ENCODE measurements around the gene HES7. TPM values are rescaled to one million over a fixed set of nuclear protein-coding genes. Genes with fewer than 3 reads are reported as not detected.

The HES7 gene
- total RNA-seq, 1 experiment from 2014 or later, result 0.33 TPM

DNA sequence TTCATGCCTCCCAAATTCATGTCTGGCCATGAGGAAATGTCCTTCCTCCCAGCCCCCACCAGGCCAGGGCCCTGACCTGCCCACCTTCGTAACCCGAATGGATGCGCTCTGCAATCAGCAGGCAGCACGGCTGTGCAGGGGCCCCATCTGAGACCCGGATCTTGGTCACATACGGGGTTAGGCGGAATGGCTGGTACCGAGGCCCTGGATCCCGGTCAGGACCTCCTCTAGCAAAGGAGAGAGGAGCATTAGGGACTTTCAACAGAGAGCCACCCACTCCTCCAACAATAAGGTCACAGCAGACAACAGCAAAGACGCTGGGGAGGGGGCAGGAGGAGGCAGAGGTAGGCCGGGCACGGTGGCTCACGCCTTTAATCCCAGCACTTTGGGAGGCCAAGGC is 24.7 kb upstream of the HES7 start:
- Histone ChIP-seq H2BK20ac (ENCODE audit: low read depth, low read length, poor library complexity, severe bottlenecking) (no peak overlapping the region), H3K9me3 (ENCODE audit: control insufficient read depth, low read depth, low read length) (no peaks in the 10 kb centered on the region), H3K27me3 (ENCODE audit: insufficient read depth, low read length) (no peaks in the 10 kb centered on the region), H2BK5ac (ENCODE audit: insufficient read length, low read length) (no peak overlapping the region), H3T11ph (ENCODE audit: low read length) (no peak overlapping the region), H2BK120ac (ENCODE audit: low read depth, low read length, poor library complexity, severe bottlenecking) (no peak overlapping the region), H3K18ac (ENCODE audit: insufficient read length, low read depth, low read length) (no peak overlapping the region), H4K8ac (replicated peaks; ENCODE audit: insufficient read length, low read depth, low read length) (no peak overlapping the region), H3K79me2 (ENCODE audit: insufficient read depth, low read length) (no peaks in the 10 kb centered on the region), H3K14ac (ENCODE audit: insufficient read depth, low read length) (no peak overlapping the region), H2BK15ac (ENCODE audit: low read depth, low read length) (no peak overlapping the region), H3K56ac (ENCODE audit: insufficient read length, low read depth, low read length) (no peak overlapping the region), H4K20me1 (ENCODE audit: control insufficient read depth, insufficient read depth, insufficient read length) (no peaks in the 10 kb centered on the region), H3K9ac (ENCODE audit: extremely low read depth, insufficient read length, low read length) (no peak overlapping the region), H3K4ac (ENCODE audit: low read depth, low read length) (no peak overlapping the region), H3K27ac (ENCODE audit: insufficient read length, low read depth, low read length) (no peak overlapping the region), H2BK12ac (ENCODE audit: insufficient read length, low read depth, low read length) (no peak overlapping the region), H2AFZ (ENCODE audit: low read length) (no peak overlapping the region), H3K4me1 (ENCODE audit: insufficient read depth, low read length) (peaks cover 5% of the 10 kb centered on the region), H3K79me1 (ENCODE audit: insufficient read depth, low read depth, low read length, poor library complexity, severe bottlenecking) (peaks cover 2% of the 10 kb centered on the region), H3K23me2 (ENCODE audit: insufficient read length, low read depth, low read length, poor library complexity, severe bottlenecking) (peaks cover 13% of the 10 kb centered on the region), H3K23ac (ENCODE audit: insufficient read length, low read depth, low read length) (no peak overlapping the region), H4K5ac (ENCODE audit: insufficient read length, low read depth, low read length) (no peak overlapping the region), H4K91ac (ENCODE audit: insufficient read length, low read depth, low read length) (no peak overlapping the region), H2AK5ac (ENCODE audit: insufficient read length, low read length) (no peak overlapping the region), H3K4me2 (ENCODE audit: insufficient read depth, insufficient read length, low read length) (no peak overlapping the region)
- no peak overlapping the region for H3K27ac Mint-ChIP-seq
- H3K27me3 Mint-ChIP-seq (ENCODE audit: low read depth), result no peaks in the 10 kb centered on the region; the same call in 1 of the 2 replicates
- peaks cover 17 to 19% of the 10 kb centered on the region in 2 experiments for H3K4me1 Mint-ChIP-seq
- no peaks in the 10 kb centered on the region for H3K9me3 Mint-ChIP-seq
- no peak for DNase-seq
- no CpG with 5 or more reads among the region's 13 CpGs for WGBS (ENCODE audit: extremely low coverage, insufficient read length, low lambda C conversion rate)
- peaks cover 35 to 57% (median 48%) of the 10 kb centered on the region in 3 experiments for H3K36me3 Mint-ChIP-seq (ENCODE audit: insufficient read depth in 1 of 3, low read depth in 3 of 3)
- TF ChIP-seq CTCF (conservative IDR thresholded peaks at IDR 0.05), result no peak
- no peak overlapping the region for H3K4me3 Mint-ChIP-seq

Data from H9 (cell line).